ENCODE data around the gene RAB37. TPM values are rescaled to one million over a fixed set of nuclear protein-coding genes. Genes with fewer than 3 reads are reported as not detected.

The RAB37 gene
- total and polyA plus RNA-seq, 2 of the 13 experiments (the other 11 are each of a cell fraction or from before 2014, with no cell fraction given) = 0.91 to 3.7 TPM

DNA sequence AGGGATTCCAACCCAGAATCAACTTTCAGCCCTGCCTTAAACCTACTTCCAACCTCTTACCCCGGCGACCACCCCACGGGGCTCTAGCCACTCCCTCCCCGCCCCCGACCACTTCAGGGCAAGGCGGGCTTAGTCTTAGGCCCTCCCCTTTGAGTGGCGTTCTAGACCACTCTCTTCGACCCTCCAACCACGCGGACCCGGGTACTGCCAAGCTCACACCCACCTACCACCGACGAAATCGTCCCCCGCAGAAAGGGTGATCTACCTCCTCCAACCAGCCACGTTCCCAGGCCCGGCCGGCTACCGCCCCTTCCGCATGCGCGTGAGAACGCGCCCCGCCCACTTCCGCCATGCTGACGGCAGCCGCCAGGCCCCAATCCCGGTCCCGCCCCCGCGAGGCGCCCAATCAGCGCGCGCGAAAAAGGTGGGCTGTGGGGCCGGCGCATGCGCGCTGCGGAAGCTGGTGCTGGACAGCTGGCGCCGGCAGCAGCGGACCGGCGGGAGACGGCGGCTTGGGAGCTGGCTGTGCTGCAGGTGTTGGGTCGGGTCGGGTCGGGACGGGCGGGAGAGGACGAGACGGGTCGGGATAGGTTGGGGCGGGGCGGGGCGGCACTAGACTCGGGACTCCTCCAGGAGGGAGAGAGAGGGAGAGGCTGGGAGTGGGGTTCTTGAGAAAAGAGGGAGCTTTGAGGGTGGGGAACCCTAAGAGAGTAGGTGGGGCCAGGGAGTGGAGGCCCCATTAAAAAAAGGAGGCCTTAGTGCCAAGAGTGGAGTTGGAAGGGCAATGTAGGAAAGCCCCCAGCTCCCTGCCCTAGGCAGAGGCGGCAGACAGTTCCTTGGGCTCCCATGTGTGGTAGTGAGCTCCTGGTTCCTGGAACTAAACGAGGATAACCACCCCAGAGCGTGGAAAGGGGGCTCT lies 39.2 kb downstream of the RAB37 start, which contains the start of gene NAT9 (continued):
- TF ChIP-seq ZNF124 (CRISPR knock-in tag; IDR thresholded peaks at IDR 0.05) (peak; percentile 74; the same call in 1 of the 2 replicates), ZNF792 (CRISPR knock-in tag; IDR thresholded peaks at IDR 0.05) (peak; percentile 68; the same call in 1 of the 2 replicates), ARNT2 (CRISPR knock-in tag; IDR thresholded peaks at IDR 0.05; ENCODE audit: low read depth) (peak; percentile 75; the same call in 1 of the 2 replicates), SOX13 (IDR thresholded peaks at IDR 0.05) (no peak), SOX13 (CRISPR knock-in tag; conservative IDR thresholded peaks at IDR 0.05 in 1 of 2, IDR thresholded peaks at IDR 0.05 in 1 of 2) (peak in 1 of 2 experiments; percentile 51; a peak in 2 of 4 replicates), DNMT3B (CRISPR knock-in tag; conservative IDR thresholded peaks at IDR 0.05) (peak; percentile 52; the same call in 1 of the 2 replicates), HCFC1 (IDR thresholded peaks at IDR 0.05; ENCODE audit: low read depth, low read length) (peak; percentile 60), ZNF230 (CRISPR knock-in tag; IDR thresholded peaks at IDR 0.05) (peak; percentile 70; the same call in 1 of the 2 replicates), STAT5B (CRISPR knock-in tag; IDR thresholded peaks at IDR 0.05) (peak; percentile 73; the same call in 1 of the 2 replicates), ZNF747 (CRISPR knock-in tag; IDR thresholded peaks at IDR 0.05; ENCODE audit: borderline replicate concordance) (peak; percentile 91; the same call in 1 of the 2 replicates), FOXK1 (CRISPR knock-in tag; IDR thresholded peaks at IDR 0.05; ENCODE audit: borderline replicate concordance, low read depth) (peak; percentile 90; the same call in 1 of the 2 replicates), DR1 (CRISPR knock-in tag; IDR thresholded peaks at IDR 0.05) (peak; percentile 82), HIVEP1 (CRISPR knock-in tag; IDR thresholded peaks at IDR 0.05) (peak; percentile 43; the same call in 1 of the 2 replicates), NFYB (CRISPR knock-in tag; IDR thresholded peaks at IDR 0.05) (peak; percentile 90), SMAD1 (CRISPR knock-in tag; IDR thresholded peaks at IDR 0.05; ENCODE audit: borderline replicate concordance, low read depth) (0 out of 2 replicates have a peak, but pooled peaks have one; percentile 10)
- TF ChIP-seq, protein P1, sequence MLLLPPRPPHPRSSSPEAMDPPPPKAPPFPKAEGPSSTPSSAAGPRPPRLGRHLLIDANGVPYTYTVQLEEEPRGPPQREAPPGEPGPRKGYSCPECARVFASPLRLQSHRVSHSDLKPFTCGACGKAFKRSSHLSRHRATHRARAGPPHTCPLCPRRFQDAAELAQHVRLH (CRISPR knock-in tag; IDR thresholded peaks at IDR 0.05; ENCODE audit: borderline replicate concordance, low read depth) = peak; percentile 84; the same call in 1 of the 2 replicates
- TF ChIP-seq, protein P2, sequence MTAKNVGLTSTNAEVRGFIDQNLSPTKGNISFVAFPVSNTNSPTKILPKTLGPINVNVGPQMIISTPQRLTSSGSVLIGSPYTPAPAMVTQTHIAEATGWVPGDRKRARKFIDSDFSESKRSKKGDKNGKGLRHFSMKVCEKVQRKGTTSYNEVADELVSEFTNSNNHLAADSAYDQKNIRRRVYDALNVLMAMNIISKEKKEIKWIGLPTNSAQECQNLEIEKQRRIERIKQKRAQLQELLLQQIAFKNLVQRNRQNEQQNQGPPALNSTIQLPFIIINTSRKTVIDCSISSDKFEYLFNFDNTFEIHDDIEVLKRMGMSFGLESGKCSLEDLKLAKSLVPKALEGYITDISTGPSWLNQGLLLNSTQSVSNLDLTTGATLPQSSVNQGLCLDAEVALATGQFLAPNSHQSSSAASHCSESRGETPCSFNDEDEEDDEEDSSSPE (CRISPR knock-in tag; IDR thresholded peaks at IDR 0.05) = peak; percentile 93
- TF ChIP-seq, protein P3, sequence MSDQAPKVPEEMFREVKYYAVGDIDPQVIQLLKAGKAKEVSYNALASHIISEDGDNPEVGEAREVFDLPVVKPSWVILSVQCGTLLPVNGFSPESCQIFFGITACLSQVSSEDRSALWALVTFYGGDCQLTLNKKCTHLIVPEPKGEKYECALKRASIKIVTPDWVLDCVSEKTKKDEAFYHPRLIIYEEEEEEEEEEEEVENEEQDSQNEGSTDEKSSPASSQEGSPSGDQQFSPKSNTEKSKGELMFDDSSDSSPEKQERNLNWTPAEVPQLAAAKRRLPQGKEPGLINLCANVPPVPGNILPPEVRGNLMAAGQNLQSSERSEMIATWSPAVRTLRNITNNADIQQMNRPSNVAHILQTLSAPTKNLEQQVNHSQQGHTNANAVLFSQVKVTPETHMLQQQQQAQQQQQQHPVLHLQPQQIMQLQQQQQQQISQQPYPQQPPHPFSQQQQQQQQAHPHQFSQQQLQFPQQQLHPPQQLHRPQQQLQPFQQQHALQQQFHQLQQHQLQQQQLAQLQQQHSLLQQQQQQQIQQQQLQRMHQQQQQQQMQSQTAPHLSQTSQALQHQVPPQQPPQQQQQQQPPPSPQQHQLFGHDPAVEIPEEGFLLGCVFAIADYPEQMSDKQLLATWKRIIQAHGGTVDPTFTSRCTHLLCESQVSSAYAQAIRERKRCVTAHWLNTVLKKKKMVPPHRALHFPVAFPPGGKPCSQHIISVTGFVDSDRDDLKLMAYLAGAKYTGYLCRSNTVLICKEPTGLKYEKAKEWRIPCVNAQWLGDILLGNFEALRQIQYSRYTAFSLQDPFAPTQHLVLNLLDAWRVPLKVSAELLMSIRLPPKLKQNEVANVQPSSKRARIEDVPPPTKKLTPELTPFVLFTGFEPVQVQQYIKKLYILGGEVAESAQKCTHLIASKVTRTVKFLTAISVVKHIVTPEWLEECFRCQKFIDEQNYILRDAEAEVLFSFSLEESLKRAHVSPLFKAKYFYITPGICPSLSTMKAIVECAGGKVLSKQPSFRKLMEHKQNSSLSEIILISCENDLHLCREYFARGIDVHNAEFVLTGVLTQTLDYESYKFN (CRISPR knock-in tag; conservative IDR thresholded peaks at IDR 0.05) = peak; percentile 57; the same call in 1 of the 2 replicates
- TF ChIP-seq, protein P4, sequence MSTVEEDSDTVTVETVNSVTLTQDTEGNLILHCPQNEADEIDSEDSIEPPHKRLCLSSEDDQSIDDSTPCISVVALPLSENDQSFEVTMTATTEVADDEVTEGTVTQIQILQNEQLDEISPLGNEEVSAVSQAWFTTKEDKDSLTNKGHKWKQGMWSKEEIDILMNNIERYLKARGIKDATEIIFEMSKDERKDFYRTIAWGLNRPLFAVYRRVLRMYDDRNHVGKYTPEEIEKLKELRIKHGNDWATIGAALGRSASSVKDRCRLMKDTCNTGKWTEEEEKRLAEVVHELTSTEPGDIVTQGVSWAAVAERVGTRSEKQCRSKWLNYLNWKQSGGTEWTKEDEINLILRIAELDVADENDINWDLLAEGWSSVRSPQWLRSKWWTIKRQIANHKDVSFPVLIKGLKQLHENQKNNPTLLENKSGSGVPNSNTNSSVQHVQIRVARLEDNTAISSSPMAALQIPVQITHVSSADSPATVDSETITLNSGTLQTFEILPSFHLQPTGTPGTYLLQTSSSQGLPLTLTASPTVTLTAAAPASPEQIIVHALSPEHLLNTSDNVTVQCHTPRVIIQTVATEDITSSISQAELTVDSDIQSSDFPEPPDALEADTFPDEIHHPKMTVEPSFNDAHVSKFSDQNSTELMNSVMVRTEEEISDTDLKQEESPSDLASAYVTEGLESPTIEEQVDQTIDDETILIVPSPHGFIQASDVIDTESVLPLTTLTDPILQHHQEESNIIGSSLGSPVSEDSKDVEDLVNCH (CRISPR knock-in tag; IDR thresholded peaks at IDR 0.05) = 0 out of 2 replicates have a peak, but pooled peaks have one; percentile 61
- TF ChIP-seq, protein P5, sequence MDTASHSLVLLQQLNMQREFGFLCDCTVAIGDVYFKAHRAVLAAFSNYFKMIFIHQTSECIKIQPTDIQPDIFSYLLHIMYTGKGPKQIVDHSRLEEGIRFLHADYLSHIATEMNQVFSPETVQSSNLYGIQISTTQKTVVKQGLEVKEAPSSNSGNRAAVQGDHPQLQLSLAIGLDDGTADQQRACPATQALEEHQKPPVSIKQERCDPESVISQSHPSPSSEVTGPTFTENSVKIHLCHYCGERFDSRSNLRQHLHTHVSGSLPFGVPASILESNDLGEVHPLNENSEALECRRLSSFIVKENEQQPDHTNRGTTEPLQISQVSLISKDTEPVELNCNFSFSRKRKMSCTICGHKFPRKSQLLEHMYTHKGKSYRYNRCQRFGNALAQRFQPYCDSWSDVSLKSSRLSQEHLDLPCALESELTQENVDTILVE (CRISPR knock-in tag; IDR thresholded peaks at IDR 0.05) = 0 out of 2 replicates have a peak, but pooled peaks have one; percentile 52

All from HepG2 (cell line).